ENCODE results near the gene FBXL12. TPM values are rescaled to one million over a fixed set of nuclear protein-coding genes. Genes with fewer than 3 reads are reported as not detected.

The FBXL12 gene, protein sequence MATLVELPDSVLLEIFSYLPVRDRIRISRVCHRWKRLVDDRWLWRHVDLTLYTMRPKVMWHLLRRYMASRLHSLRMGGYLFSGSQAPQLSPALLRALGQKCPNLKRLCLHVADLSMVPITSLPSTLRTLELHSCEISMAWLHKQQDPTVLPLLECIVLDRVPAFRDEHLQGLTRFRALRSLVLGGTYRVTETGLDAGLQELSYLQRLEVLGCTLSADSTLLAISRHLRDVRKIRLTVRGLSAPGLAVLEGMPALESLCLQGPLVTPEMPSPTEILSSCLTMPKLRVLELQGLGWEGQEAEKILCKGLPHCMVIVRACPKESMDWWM
- total RNA-seq: 10 to 100 TPM; 30.7 to 36.0 TPM

DNA sequence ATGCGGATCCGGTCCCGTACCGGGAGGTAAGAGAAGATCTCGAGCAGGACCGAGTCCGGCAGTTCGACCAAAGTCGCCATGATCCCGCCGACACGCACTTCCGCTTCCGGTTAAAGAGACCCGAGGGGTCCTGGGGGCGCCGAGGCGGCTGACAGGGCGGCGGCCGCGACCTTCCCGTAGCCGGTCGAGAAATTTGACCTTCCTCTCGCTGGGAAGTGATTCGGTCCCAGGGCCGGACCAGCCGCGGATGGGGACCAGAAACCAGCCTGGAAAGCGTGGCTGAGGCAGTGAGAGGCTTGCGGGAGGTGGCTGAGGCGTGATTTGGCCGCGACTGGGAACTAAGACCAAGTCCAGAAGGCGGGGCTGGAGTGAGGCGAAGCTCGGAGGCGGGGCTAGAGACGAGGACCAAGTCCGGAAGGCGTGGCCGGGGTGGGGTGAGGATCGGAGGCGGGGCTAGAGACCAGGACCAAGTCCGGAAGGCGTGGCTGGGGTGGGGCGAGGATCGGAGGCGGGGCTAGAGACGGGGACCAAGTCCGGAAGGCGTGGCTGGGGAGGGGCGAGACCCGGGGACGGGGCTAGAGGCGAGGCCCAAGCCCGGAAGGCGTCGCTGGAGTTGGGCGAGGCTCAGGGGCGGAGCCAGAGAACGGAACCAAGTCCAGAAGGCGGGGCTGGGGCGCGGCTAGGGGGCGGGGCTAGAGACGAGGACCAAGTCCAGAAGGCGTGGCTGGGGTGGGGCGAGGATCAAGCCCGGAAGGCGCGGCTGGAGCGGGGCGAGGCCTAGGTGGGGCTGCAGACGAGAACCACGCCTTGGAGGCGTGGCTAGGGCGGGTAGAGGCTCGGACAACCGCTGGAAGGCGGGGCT is at the start of gene FBXL12:
Gene FBXL12, minus strand, starts transcription at position 346 of the 862 bp plus-strand sequence. Its CDS starts 266 bp downstream, at position 80.
- DNase-seq (ENCODE audit: low spot score in 2 of 2) (peak; percentile 100), ATAC-seq (peak; percentile 87 to 90)
- Mint-ChIP-seq H3K27ac (peak within 1 kb of the TSS; percentile 95 to 97), H3K9me3 (peaks cover 4 to 9% of the 10 kb centered on the region in 2 donors), H3K36me3 (peaks cover 12 to 38% of the 10 kb centered on the region in 2 donors)

DNA sequence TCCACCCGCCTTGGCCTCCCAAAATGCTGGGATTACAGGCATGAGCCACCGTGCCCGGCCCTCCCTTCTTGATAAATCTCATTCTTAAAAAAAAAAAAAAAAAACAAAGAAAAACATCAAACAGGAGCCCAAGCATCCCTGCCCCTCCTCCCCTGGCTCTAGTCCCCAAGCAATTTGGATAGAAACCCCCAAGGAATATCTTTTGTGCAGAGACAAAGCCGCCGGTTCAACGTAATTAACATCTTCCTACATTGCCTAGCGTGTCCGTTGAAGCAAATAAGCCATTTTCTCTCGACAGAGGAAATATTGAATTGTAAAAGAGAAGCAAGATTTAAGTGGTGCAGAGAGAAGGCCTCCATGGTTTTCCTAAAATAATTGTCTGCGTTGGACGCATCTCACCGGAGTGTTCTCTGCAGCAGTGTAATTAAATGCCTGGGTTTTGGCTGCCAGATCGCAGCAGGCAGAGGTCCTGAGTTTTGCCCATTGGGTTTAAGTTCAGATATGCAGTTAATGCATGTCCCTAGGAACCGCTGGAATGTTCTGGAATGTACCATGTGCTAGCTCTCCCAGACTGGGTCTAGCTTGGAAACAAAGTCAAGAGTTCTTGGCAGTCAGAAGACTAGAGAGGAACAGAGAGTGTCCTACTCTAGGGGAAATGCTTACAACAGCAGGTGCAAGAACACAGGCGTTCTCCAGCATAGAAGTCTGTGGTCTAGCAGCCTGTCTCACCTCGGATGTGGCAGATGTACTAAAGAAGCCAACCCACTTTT is 47.0 kb upstream of the FBXL12 start:
- no peak for DNase-seq (ENCODE audit: low spot score in 2 of 2)
- Mint-ChIP-seq H3K9me3 (no peaks in the 10 kb centered on the region), H3K36me3 (peaks cover 0 to 5% of the 10 kb centered on the region in 2 donors), H3K27ac (no peak overlapping the region)
- peak; percentile 36 to 57 for ATAC-seq

DNA sequence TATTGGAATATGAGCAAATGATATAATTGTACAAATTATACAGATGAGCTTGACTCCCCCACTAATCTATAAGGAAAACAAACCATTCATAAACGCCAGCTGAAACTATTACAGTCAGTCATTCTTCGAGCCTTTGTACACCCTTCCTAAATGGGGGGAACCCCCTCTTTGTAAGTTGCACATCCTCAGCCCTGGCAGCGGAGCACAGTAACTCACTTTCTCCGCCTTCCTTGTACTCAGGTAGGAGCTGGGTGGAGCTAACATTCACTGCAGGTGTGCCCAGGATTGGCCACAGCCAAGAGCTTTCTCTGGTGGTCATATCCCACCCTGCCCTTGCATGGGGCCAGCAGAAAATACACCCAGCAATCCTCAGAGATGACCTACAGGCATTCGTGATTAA is 44.9 kb upstream of the FBXL12 start:
- peak; percentile 78 to 80 for ATAC-seq
- no peaks in the 10 kb centered on the region for H3K9me3 Mint-ChIP-seq
- DNase-seq (ENCODE audit: low spot score in 2 of 2): no peak
- H3K27ac Mint-ChIP-seq: peak overlapping the region; percentile 48 to 64
- peaks cover 0 to 5% of the 10 kb centered on the region in 2 donors for H3K36me3 Mint-ChIP-seq

DNA sequence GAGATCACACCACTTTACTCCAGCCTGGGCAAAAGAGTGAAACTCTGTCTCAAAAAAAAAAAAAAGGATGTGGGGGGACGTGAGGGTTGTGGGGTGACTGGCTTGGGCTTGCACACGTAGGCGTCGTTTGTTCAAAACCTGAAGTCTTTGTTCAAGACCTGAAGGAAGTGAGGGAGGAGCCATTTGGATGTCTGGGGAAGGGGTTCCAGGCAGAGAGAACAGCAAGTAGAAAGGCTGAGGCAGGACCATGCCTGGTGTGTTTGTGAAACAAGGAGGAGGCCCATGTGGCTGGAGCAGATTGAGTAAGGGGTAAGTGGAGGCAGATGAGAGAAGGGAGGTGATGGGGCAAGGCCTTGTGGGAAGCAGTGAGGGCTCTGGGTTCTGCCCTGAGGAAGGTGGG is 44.1 kb upstream of the FBXL12 start:
- Mint-ChIP-seq H3K9me3 (no peaks in the 10 kb centered on the region), H3K36me3 (peaks cover 0 to 5% of the 10 kb centered on the region in 2 donors), H3K27ac (peak overlapping the region; percentile 64 to 94)
- no peak for DNase-seq (ENCODE audit: low spot score in 2 of 2)
- ATAC-seq: peak; percentile 41 to 66

DNA sequence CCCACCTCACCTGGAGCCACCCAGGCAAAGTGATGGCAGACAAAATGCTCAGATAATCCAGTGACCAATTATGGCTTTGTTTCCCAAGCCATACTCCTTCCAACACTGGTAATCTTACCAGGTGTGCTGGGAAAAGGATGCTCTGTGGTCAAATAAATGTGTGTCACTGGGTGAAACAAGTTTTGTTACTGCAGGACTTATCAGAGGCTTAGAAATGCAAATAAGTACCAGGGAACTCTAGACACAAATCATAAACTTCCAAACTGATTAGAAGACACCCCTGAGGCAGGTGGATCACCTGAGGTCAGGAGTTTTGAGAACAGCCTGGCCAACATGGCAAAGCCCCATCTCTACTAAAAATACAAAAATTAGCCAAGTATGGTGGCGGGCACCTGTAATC is 42.6 kb upstream of the FBXL12 start:
- peak overlapping the region in 1 of 2 donors; percentile 62 for H3K27ac Mint-ChIP-seq
- H3K36me3 Mint-ChIP-seq: peaks cover 0 to 14% of the 10 kb centered on the region in 2 donors
- ATAC-seq: no peak
- no peak for DNase-seq (ENCODE audit: low spot score in 2 of 2)
- H3K9me3 Mint-ChIP-seq: no peaks in the 10 kb centered on the region

DNA sequence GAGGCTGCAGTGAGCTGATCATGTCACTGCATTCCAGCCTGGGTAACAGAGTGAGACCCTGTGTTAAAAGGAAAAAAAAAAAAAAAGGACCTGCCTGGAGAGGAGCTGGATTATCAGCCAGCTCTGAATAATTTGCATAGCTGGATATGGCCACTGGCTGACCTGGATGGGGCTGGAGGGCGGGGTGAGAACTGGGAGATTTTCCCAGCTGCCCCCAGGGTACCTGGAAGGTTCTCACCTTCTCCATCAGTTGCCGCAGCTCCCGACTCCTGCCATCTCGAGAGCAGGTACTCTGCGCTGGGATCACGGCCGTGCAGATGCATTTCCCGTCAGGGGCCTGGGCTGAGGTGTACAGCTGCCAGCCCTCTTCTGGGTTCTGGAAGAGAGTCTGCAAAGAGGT is 41.5 kb upstream of the FBXL12 start:
- Mint-ChIP-seq H3K9me3 (no peaks in the 10 kb centered on the region), H3K36me3 (peaks cover 0 to 14% of the 10 kb centered on the region in 2 donors), H3K27ac (peak overlapping the region in 1 of 2 donors; percentile 62)
- no peak for ATAC-seq
- no peak for DNase-seq (ENCODE audit: low spot score in 2 of 2)

DNA sequence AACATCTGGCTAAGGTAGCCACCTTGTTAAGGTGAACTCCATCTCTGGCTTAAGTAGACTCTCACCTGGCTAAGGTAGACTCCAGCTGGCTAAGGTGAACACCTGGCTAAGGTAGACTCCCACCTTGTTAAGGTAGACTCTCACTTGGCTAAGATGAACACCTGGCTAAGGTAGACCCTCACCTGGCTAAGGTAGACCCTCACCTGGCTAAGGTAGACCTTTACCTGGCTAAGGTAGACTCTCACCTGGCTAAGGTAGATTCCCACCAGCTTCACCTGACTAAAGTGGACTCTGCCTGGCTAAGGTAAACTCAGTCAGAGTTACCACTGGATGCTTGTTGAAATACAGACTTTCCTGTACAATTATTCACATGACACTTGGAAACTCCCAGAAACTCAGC is 39.9 kb upstream of the FBXL12 start:
- peak overlapping the region; percentile 84 to 90 for H3K27ac Mint-ChIP-seq
- ATAC-seq: no peak
- H3K9me3 Mint-ChIP-seq: no peaks in the 10 kb centered on the region
- H3K36me3 Mint-ChIP-seq: peaks cover 0 to 14% of the 10 kb centered on the region in 2 donors
- no peak for DNase-seq (ENCODE audit: low spot score in 2 of 2)

DNA sequence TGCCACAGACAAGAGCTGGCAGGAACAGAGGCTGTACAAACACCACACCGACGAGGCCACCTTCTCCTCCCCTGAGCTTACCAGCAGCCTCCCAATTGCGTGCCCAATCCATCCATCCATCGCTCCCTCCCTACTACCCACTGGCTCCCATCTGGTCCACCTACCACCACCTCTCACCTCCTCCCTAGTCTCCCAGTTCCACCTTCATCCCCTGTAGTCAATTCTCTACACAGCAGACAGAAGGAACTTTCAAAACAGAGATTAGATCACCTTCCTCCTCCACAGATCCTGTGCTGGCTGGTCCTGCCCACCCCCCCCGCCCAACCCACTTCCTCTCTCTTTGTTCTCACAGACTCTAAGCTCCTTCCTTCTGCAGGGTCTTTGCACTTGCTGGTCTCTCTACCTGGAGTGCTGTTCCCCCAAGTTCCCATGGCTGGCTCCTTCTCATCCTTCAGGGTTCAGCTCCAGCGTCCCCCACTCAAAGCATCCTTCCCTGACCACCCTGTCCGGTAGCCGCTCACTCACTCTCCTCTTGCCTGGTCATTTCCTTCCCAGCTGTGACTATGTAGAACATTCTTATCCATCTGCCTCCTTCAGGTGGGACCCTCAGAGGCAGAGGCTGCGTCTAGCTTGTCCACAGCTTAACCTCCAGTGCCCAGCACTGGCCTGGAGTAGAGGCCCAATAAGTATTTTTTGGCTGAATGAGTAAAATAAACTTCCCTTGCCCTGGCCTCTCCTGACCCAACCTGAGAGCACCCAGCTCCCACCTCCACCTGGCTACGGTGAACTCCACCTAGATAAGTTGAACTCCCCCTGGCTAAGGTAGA is 39.3 kb upstream of the FBXL12 start:
- Mint-ChIP-seq H3K9me3 (no peaks in the 10 kb centered on the region), H3K27ac (peak overlapping the region; percentile 84 to 90), H3K36me3 (peaks cover 0 to 12% of the 10 kb centered on the region in 2 donors)
- DNase-seq (ENCODE audit: low spot score in 2 of 2): no peak
- peak; percentile 72 to 75 for ATAC-seq

DNA sequence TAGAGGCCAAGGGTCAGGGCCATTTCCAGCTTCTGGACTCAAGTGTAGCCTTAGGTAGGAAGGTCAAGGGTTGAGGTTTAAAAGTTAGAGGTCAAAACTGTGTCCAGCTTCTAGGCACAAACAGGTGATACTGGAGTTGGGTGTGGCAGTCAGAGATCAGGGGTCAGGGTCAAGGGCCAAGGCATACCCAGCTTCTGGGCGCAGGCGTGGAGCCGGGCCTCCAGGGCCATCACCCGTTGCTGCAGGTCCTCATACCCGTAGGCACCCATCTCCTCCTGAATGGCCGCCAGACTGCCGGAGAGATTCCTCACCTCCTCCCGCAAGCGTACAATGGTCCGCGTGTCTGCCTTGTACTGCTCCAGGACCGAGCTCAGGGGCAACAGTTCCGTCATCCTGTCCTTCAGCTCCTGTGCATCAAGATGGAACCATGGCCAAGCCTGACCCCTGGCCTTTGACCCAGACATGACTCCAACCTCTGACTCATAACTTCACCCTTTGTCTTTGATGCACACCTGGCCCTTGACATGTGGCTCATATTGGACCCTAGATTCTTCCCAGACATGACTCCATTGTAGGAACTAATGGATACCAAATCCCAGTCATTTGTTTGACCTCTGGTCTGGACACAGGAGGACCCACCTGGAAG is 38.3 kb upstream of the FBXL12 start:
- no peak for DNase-seq (ENCODE audit: low spot score in 2 of 2)
- ATAC-seq: peak in 1 of 2 donors; percentile 20
- H3K27ac Mint-ChIP-seq: peak overlapping the region in 1 of 2 donors; percentile 84

DNA sequence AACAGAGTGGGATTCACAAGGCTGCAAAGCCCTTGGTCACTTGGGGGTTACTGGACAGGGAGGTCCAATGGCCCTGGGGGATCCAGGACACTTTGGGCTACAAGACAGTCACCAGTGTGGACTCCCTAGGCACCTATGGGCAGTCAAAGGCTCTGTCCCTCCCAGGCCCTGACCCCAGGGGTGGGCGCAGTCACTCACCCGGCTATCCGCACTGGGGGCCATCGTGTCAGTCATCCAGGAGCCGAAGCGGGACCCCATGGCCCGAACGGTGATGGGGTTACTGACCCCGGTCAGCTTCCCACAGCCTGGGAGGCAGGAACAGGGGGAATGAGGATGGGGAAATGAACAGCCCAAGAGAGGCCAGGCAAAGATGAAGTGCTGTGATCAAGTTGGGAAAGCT is 37.7 kb upstream of the FBXL12 start:
- Mint-ChIP-seq H3K27ac (peak overlapping the region; percentile 79 to 84), H3K36me3 (peaks cover 0 to 8% of the 10 kb centered on the region in 2 donors), H3K9me3 (no peaks in the 10 kb centered on the region)
- no peak for ATAC-seq
- DNase-seq (ENCODE audit: low spot score in 2 of 2): no peak

More for the DNA sequence above, 38.3 kb upstream of the FBXL12 start:
- Mint-ChIP-seq H3K9me3 (no peaks in the 10 kb centered on the region), H3K36me3 (peaks cover 0 to 8% of the 10 kb centered on the region in 2 donors)

DNA sequence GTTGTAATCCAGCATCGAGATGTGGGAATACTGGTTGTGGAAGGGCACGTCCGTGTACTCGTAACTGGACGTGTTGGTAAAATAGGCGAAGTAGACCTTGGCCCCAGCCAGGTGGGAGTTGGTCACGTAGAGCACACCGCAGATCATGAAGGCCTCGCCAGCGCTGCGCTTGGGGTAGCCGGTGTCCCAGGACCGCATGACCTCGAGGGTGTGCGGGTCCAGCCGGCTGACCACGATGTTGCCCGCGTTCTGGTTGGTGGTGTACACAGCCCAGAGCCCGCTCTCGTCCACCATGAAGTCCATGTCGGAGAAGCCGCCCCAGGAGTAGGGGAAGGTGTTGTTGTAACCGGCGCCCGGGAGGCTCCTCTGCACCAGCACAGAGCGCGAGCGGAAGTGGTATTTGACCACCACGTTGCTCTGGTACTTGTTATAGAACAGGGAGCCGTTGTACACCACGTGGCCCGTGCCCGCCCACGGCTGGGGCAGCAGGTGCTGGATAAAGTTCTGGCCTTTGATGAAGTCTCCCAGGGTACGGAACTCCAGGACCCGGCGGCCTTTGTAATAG is 35.5 kb upstream of the FBXL12 start:
- no peak for ATAC-seq
- H3K27ac Mint-ChIP-seq: no peak overlapping the region
- peaks cover 0 to 8% of the 10 kb centered on the region in 2 donors for H3K36me3 Mint-ChIP-seq
- H3K9me3 Mint-ChIP-seq: no peaks in the 10 kb centered on the region
- DNase-seq (ENCODE audit: low spot score in 2 of 2): no peak

DNA sequence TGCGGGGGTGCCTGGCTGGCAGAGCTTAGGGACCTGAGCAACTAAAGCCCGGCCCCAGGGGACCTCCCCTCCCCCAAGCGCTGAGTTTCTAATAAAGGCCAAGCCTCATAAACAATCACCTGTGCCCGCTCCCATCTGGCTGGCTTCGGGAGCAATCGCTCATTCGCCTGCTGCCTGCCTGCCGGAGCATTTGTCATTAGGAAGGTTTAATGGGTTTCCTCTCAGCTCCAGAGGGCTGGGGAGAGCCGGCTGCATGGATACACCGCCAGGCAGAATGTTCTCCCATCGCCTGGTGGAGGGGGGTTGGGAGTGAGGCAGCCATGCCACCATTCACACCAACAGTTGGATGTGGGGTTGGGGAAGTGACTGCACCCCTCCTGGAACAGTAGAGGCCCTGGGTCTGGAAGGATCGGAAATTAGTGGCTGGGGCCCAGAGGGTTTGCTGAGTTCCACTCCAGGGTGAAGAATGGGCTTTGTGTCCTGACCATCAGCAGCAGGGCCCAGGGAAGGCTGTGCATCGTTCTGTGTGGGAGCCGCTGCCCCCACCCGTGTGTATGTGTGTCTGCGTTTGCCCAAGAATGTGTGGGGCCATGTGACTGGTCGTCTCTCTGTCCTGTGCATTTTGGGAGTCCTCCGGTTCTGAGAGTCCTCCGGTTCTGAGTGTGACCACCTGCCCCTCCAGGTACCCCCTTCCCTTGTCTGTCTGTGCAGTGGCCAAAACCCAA is 31.5 kb upstream of the FBXL12 start:
- Mint-ChIP-seq H3K9me3 (no peaks in the 10 kb centered on the region), H3K36me3 (peaks cover 0 to under 1% of the 10 kb centered on the region in 2 donors), H3K27ac (no peak overlapping the region)
- DNase-seq (ENCODE audit: low spot score in 2 of 2): no peak
- ATAC-seq: no peak

DNA sequence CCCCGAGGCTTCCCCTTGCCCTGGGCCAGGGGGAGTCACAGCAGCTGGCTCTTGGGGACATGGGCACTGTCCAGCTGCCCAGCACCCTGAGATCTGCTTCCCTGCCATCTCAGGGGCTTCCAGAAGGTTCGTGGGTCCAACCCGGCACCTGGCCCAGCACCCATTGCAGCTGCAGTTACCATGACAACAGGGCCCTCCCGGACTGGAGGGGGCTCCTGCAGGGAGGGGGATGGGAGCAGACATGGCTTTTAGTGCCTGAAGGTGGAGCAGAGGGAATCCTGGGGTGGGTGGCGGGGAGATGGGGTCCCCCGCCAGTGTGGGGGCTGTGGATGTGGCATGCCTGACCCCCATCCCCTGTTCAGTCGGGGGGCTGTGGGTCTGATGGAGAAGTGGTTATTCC is 30.9 kb upstream of the FBXL12 start:
- peaks cover 0 to 7% of the 10 kb centered on the region in 2 donors for H3K36me3 Mint-ChIP-seq
- no peak overlapping the region for H3K27ac Mint-ChIP-seq
- H3K9me3 Mint-ChIP-seq: no peaks in the 10 kb centered on the region
- ATAC-seq (no peak), DNase-seq (ENCODE audit: low spot score in 2 of 2) (no peak)

DNA sequence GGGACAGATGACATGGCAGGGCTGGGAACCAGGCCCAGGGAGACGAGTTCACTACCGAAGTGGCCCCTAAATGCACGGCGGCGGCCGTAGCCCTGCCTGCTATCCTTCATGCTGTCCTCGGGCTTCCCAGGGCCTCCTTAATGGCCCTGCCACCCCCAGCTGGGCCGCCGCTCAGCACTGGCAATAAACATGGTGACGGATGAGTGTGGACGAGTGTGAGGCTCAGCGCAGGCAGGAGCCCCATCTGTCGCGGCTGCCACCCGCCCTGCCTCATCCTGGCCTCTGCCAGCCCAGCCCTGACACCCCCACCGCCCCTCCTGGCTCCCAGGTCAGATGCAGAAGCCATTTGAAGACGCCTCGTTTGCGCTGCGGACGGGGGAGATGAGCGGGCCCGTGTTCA is 29.9 kb upstream of the FBXL12 start:
- Mint-ChIP-seq H3K36me3 (peaks cover 0 to 14% of the 10 kb centered on the region in 2 donors), H3K27ac (peak overlapping the region in 1 of 2 donors; percentile 35), H3K9me3 (no peaks in the 10 kb centered on the region)
- DNase-seq (ENCODE audit: low spot score in 2 of 2) (no peak), ATAC-seq (no peak)
